ENCODE results near the gene RAD51C. TPM values are rescaled to one million over a fixed set of nuclear protein-coding genes. Genes with fewer than 3 reads are reported as not detected.
A peak's percentile ranks its signal among the peaks of the same experiment; 100 is the strongest.

Gene RAD51C
- total RNA-seq, 1 donor from 2014 or later = 36.8 TPM

- TF ChIP-seq CTCF (conservative IDR thresholded peaks at IDR 0.05) = no peak
- Mint-ChIP-seq H3K4me3 (peak overlapping the region; percentile 75), H3K9me3 (peaks cover 4% of the 10 kb centered on the region), H3K27ac (peak overlapping the region; percentile 74), H3K27me3 (peaks cover 6% of the 10 kb centered on the region), H3K36me3 (no peaks in the 10 kb centered on the region), H3K4me1 (ENCODE audit: unreplicated experiment) (peaks cover 13% of the 10 kb centered on the region)
- no peak for DNase-seq (ENCODE audit: extremely low spot score, unreplicated experiment)
Measured at GRCh38 chr17:58660621-58661020, 31.8 kb upstream of the RAD51C start.

DNA sequence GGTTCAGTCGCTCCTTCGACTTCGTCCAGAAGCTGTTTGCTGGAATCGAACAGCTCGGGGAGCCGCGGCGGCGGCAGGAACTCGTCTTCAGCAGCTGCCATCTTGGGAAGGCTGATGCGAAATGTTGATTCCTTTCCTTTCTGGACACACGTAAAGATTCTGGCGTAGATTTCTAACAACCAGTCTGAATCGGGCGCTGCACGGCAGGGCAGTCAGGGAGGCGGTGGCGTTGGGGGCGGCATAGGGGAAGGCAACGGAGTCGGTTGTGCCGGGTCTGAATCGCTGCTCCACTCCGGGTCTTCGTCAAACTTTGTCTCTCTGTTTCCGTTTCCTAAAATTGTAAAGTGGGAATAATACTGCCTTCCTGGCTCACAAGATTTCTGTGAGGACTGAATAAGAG, 30.9 kb upstream of the RAD51C start:
- H3K27me3 Mint-ChIP-seq = peaks cover 6% of the 10 kb centered on the region
- no peak for DNase-seq (ENCODE audit: extremely low spot score, unreplicated experiment)
- no peaks in the 10 kb centered on the region for H3K36me3 Mint-ChIP-seq
- TF ChIP-seq CTCF (conservative IDR thresholded peaks at IDR 0.05) = no peak
- H3K9me3 Mint-ChIP-seq = peaks cover 4% of the 10 kb centered on the region
- H3K4me3 Mint-ChIP-seq = no peak overlapping the region
- H3K27ac Mint-ChIP-seq = peak overlapping the region; percentile 74
- peaks cover 15% of the 10 kb centered on the region for H3K4me1 Mint-ChIP-seq (ENCODE audit: unreplicated experiment)

DNA sequence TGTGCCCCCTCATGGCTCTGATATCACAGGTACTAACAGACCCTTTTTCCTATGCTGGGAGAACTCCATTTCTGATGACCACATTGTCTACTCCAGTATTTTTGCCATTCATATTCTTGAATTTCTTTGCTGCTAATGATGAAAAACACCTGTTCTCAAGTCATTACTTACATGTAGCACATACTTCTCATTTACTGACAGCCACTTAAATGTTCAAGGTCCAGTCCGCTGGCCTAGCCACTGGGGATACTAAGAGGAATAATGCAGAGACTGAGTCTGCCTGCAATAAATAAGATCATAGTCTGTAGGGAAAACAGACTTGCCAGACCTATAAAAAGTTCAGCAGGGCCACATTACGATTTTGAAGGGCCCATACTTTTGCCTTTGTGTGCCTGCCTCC, 28.1 kb upstream of the RAD51C start:
- no peak for TF ChIP-seq CTCF (conservative IDR thresholded peaks at IDR 0.05)
- Mint-ChIP-seq H3K4me1 (ENCODE audit: unreplicated experiment) (peaks cover 18% of the 10 kb centered on the region), H3K4me3 (no peak overlapping the region), H3K27ac (peak overlapping the region; percentile 20), H3K9me3 (peaks cover 4% of the 10 kb centered on the region), H3K27me3 (peaks cover under 1% of the 10 kb centered on the region), H3K36me3 (no peaks in the 10 kb centered on the region)
- no peak for DNase-seq (ENCODE audit: extremely low spot score, unreplicated experiment)

GRCh38 chr17:58665946-58666857, 26.2 kb upstream of the RAD51C start:
- no peak for DNase-seq (ENCODE audit: extremely low spot score, unreplicated experiment)
- Mint-ChIP-seq H3K36me3 (no peaks in the 10 kb centered on the region), H3K4me1 (ENCODE audit: unreplicated experiment) (peaks cover 18% of the 10 kb centered on the region), H3K4me3 (no peak overlapping the region), H3K27ac (peak overlapping the region; percentile 68), H3K9me3 (peaks cover 4% of the 10 kb centered on the region), H3K27me3 (no peaks in the 10 kb centered on the region)
- no peak for TF ChIP-seq CTCF (conservative IDR thresholded peaks at IDR 0.05)

DNA sequence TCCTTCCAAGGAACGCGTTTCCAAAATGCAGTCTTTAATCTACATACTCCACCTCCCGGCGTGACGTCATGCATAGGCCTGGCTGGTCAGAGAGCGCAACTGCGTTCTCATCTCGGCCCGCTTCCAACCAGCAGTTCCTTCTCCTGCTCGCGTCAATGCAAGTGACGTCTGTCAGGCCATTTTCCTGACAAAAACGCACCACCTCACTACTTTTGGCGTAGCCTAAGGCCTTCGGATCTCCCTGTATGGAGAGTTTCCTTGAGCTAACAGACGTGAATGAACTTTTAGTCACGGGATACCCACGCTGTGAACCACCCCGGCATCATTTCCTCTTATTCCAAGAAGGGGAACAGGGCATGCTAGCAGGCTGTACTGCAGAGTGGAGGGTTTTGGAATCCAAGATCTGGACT, 25.5 kb upstream of the RAD51C start:
- H3K4me1 Mint-ChIP-seq (ENCODE audit: unreplicated experiment) = peaks cover 18% of the 10 kb centered on the region
- peak overlapping the region; percentile 68 for H3K27ac Mint-ChIP-seq

More for the DNA sequence above, 25.5 kb upstream of the RAD51C start:
- Mint-ChIP-seq H3K9me3 (peaks cover 4% of the 10 kb centered on the region), H3K36me3 (no peaks in the 10 kb centered on the region), H3K4me3 (peak overlapping the region; percentile 2), H3K27me3 (no peaks in the 10 kb centered on the region)
- no peak for DNase-seq (ENCODE audit: extremely low spot score, unreplicated experiment)
- TF ChIP-seq CTCF (conservative IDR thresholded peaks at IDR 0.05) = no peak
